NCI-H1930 (cell line): ENCODE results near the gene CFAP43.
A peak's percentile ranks its signal among the peaks of the same experiment; 100 is the strongest.

Experiments
- DNase-seq, 2 experiments: peaks; one replicate each; lab custom pipeline; 2025; lab: John Stamatoyannopoulos, UW

Gene CFAP43

DNA sequence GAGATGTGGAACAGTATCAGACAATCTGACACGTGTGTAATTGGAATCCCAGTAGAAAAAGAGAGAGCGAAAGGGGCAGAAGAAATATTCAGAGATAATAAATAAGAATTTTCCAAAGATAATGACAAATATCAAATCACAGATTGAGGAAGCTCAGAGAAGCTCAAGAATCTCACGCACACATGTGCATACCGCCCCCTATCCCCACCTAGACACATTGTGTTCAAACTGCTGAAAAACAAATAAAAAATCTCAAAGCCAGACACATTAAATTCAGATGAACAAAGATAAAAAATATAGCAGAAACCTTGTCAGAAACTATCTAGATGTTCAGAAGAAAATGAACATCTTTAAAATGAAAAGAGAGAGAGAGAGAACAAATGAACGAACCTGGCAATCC is 92.9 kb downstream of the CFAP43 start:
- no peak for DNase-seq

DNA sequence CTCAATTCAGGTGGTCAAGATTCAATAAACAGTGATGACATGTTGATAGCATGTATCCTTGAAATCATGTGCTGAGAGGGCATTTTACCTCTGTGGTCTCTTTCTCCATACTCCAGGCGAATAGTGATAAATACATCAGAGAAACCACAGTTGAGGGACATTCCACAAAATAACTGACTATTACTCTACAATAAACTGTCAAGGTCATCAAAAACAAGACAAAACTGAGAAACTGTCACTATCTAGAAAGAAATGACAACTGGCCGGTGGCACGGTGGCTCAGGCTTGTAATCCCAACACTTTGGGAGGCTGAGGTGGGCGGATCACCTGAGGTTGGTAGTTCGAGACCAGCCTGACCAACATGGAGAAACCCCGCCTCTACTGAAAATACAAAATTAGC is 94.0 kb downstream of the CFAP43 start:
- DNase-seq = no peak

DNA sequence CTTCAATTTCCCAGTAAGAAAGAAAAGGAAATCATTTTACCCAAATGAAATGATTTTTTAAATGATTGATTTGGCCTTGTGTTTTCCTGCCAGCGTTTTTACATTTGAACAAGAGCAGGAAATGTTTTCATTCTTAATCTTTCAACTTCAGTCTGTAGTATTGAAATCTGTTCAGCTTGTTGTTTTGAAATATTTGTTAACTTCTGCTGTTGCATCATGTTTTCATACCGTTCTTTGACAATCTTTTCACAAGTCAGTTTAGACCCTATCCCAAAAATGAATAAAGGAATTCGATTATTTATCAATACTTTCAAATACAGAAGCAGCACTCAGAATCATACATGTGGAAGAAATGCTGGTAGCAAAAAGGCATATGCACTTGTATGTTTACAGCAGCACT is 102.1 kb downstream of the CFAP43 start:
- DNase-seq = no peak

DNA sequence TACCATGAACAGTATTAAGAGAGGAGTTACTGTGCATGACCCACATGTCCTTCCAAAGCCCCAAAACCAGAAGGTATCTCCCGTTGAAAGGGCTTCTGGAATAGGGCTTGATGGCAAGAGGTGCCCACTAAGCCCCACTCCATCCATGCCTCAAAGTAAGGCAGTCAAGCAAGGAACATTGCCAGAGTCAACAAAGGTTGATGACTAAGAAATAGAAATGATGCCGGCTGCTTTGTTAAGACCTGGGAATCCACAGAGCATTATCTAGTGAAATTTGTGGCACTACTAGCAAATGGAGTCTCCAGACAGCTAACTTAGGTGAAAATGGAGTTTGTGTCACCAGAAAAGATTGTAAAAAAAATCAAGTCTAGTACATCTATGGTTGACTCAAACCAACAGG is 104.0 kb downstream of the CFAP43 start:
- DNase-seq = no peak

DNA sequence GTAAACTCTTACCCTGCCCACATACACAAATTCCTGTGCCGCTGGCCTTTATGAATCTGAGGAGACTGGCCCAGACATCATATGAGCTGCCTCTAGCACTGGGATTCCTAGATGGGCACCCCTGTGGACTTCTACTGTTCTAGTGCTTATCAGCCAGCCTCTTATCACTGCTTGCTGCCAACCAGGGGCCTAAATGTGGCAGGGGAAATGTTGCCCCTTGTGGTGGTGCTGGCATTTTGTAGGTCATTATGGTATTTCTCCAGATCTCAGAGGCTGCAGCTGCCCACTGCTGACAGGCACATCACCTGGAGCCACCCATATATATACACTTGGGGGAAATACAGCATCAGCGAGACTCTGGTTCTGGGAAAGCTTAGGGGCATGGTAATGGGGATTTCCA is 104.8 kb downstream of the CFAP43 start:
- no peak for DNase-seq

DNA sequence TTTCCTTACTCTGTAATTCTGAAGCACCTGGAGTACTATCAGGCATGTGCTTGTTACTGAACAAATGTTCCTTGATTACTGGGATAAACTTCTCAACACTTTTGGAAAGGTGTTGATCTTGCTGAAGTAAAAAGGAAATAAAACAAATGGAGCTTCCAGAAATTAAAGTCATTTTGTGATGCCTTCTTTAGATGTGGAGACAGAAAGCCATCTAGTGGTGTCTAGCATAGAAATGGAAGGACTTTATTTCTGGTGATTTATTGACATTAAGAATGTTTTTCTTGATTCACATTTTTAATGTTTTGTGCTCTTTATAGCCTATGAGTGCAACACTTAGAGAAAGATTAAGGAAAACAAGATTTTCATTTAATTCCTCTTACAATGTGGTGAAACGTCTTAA is 108.8 kb downstream of the CFAP43 start:
- DNase-seq = no peak

DNA sequence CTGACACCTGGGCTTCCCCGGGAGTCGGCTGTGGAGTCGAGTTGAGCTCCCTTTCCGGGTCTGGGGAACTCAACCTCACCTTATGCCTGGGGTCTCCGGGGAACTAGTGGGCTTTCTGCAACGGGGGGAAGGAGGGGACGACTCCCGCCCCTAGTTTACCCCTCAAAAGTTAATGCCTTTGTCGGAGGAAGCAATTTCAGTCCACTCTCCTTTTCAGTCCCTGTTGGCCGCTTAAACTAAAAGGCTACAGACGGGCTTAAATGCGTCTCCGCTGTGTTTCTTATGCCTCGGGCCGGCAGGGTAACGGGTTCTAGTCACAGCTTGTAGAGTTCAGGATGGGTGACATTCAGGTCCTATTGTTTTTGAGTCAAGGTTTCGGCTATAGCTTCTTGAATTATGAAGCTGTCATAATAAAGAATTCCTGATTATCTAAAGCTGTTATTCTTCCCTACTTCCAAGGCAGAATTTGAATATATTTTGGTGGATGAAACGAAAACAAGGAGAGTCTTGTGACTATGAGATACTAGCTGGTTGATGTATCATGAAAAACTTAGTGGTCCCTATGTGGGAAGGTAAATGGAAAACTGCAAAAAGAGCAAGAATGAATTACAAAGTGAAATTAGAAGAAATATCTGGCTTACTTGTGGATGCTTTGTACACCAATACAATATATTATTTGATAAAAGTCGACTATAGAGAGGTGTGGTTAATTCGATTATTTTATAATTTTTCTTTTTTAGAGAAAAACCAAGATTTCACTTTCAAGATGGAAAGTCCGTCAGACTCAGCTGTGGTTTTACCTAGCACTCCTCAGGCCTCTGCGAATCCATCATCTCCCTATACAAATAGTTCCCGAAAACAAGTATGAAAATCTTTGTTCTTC is 109.7 kb downstream of the CFAP43 start:
- no peak for DNase-seq

DNA sequence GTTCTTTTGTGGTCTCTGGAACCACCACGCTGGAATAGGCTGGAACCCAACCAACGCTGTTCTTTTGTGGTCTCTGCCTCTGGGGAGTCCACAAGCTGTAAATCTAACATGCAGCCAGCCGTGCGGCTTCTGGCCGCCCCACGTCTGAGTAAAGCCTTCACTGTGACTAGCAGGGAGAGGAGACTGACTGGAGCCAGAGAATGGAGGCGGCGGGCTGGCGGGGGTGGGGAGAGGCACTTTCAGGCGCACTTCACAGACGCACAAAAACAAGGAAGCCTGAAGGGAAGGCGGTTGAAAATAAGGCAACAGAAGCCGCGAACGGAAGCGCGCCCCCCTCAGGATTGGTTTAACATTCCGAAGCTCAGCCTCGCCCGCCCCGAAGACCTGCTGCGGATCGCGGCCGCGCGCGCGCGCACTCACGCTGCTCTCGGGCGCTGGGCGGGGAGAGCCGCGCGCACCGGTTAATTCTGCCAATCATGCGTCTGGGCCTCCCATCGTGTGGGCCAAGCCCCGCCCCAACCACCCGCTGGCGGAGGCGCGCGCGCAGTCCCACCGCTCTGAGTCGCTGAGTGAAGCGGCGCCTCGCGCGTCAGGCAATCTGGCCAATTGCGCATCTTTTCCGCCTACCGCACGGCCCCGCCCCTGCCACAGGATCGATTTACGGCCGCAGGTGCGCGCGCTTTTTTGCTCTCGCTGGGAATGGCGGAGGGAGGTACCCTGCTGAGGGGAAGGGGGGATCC is 110.5 kb downstream of the CFAP43 start, which contains the start of gene SFR1:
Gene SFR1 (plus strand): TSS at position 687 of the 740 bp plus-strand sequence. CDS start 13 bp downstream, at position 700.
- DNase-seq = peak; percentile 91 to 99

DNA sequence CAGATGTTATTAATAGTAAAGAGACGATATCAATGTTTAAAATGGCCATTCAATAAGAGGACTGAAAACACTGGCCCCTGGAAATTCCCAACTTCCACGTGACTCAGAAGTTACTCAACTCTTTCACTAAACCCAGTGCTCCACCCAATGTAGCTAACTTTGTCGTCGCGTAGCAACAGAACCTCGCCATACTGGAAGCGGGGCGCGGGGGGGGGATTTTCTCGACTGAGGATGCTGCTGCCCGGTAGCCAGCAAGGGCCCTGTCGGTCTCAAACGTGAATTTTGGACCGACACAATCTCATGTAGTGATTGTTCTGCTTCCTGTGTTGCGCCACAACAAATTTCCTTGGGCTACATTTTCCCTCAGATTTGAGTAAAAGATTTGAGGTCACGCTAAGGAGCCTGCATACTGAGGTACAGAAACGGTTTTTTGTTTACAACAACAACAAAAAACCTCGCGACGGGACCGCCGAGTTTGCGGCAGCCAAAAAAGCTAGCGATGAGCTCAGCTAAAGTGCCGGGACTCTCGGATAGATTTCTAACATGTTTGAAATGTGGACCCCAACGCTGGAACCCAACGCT is 111.2 kb downstream of the CFAP43 start:
- no peak for DNase-seq

DNA sequence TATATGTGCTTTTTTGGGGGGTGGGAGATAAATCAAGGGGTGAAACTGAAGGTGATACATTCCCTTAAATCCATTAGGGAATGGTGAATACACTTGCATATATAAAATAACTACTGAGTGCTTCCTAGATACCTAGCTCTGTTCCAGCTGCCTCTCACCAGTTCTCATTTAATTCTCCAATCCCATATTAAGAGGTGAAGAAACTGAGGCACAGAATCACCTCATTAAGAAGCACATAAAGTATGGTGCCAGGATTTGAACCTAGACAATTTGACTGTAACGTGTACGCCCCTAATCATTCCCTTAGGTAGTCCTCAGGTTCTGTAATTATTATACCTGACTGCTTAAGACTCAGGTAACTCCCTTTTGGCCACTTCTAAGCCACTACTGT is 111.7 kb downstream of the CFAP43 start:
- no peak for DNase-seq

DNA sequence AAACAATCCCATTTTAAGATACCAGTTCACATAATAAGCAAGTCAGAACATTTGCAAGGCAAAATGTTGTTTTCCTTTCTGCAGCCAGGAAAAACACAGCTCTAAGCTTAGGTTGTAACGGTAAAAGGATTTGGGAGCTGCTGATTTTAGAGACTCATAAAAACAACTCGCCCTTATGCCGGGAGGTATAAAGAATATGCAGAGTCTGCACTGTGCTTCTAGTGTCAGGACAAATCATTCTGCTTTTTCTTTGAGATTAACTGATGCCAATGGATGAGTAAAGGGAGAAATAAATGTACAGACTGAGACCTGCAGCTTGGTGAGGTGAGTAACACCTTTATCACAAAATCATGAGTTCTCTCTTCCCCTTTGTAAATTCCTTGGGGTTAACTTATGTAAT is 112.2 kb downstream of the CFAP43 start:
- DNase-seq = no peak

DNA sequence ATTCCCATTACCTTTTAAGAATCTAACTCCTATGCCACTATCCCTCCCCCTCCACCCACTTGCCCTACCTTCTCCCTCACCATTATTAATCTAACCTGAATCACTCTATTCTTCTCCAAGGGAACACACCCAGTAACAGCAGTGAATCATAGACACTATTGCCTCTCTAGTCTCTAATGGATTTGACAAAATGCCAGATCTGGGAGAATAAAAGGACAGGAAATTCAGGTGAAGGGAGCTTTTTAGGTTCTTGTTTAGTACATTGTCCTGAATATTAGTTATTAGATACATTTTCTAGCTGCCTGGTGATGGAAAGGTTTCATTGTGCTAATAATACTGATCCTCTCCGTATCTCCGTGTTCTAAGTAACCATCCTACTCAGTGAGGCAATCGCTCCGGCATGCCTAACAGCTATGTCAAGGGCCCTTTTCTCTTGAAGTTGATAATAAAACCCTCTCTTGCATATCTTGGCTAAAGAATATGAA is 114.3 kb downstream of the CFAP43 start:
- DNase-seq = no peak

DNA sequence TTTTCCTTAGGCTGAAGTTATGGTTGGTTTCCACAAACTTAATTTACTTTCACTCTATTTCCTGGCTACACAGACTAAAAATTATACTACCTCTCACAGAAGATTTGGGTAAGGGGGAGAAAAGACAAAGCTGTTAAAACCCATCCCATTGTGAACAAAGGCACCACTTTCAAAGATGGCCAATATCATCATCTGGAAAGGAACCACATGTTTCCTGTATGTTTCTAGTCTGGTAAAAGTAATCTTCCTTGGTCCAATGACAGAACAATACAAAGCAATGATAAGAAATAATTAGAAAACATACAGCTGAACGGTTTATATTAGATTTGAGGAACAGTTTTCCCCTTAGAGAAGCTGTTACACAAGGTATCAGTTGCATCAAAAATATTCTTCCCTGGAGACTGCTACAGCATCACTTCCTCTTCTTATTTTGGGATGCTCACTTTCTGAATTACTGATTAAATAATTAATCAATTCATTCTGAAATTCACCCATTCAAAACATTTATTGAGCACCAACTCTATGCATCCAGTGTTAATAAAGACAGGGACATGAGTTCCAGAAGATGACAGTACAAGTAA is 118.7 kb downstream of the CFAP43 start:
- DNase-seq = no peak

DNA sequence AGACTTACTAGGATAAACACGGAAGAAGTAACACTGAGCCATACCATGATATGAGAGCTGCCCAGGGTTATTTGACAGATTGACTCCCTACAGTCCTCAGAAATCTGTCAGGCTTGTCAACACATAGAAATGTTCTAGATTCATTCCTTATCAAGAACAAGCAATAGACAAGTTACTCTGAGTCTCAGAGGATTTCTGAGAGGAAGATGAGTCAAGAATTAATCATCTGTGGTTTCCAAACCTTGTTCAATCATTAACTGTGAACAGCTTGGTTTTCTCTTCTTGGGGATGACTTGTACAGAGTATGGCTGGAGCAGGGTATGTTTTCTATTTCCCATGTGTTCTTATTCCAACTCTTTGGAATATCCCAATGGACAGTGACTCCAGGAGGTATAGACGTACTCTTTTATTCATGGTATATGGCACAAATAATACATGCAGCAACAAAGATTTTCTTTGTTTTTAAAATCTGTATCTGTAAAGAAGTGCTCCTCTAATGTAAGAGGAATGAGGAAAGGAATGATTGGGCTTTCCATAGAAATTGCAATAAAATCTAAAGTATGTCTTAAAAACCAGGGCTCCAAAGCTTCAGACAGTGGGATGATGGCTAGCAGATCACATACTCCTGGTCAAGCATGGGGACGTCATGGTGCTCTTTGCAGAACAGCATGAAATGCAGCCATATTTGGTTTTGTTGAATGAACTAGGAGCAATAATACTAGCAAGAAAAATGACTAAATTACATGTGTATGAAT is 122.1 kb downstream of the CFAP43 start:
- DNase-seq = no peak

DNA sequence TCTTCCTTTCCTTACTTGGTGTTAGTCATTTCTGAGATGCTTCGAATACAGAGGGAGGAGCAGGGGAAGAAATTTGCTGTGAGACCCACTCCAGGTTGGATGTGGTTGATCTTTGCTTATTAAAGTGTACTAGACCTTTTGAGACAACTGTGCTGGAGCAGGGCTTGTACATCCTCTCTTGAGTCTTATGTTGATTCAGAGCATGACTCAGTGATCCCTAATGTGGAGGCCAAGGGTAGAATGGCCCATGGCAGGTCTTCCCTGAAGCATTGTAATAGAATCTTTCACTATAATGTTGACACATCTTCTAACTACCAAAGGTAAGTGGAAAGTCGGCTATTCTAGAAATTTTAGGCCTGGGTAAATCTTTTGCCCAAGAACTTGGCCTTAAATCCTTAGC is 127.2 kb downstream of the CFAP43 start:
- no peak for DNase-seq

DNA sequence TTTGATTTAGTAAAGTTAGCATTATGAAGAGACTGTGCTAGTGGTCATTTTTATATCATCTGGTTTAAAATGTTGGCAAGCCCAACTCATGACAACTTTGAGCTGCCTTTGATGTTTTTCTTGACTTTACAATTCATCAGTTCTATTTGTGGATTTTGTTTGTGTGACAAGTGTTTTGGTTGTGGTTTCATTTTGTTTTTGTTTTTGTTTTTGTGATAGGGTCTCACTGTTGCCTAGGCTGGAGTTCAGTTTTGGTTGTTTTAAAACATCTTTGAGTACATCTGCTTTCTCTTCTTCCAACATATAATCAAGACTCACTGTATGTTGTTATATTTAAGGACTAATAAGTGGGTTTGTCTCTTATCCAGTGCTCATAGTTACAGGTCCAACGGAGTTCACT is 127.7 kb downstream of the CFAP43 start:
- no peak for DNase-seq

DNA sequence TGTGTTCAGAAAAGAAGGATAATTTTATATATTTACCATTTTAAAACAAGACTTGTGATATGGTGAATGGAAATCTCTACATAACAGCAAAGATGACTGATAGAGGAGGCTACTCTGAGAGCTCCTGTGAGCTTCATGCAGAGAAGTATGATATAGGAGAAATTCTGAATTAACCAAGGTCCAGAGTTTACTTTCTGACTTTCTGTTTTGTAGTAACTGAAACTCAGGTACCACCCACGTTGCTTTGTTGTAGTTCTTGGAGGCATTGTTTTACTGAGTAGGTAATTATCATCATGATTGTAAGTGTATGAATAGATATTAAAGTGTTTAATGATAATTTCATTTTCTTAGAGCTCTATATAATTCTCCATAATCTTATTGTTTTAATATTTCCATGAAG is 128.2 kb downstream of the CFAP43 start:
- no peak for DNase-seq

DNA sequence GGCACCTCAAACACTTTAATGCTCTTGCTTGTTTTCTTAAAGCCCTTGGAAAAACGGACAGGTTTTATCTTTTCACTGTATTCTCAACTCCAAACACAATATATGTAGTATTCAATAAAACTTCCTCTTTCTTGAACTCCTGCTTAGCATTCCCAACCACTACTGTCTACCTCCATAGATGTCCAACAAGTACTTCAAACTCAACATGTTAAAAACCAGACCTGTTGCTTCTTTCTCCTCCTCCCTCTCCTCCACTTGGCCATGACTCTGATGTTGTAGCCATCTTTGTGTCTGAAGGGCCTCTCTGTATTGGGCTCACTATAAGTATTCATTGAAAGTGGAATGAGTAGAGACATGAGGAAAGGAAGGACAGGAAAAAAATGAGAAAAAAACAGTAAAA is 130.3 kb downstream of the CFAP43 start:
- no peak for DNase-seq

DNA sequence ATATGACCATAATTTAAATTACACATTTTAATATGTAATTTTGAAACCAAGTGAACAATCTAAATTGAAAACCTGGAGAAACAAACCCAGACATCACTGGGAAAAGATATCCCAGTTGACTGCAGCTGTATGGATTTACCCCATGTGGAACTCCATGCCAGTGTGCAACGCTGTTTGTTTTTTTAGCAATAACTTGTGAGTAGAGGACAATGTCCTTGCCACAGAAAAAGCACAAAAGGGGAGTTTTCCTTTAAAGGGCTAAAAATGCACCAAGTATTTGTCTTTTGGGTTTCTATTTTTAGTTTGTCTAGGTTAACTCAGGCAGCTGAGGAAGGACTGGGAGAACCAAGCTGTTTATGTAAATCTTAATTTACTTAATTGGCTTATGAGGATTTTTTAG is 131.4 kb downstream of the CFAP43 start:
- DNase-seq = no peak

DNA sequence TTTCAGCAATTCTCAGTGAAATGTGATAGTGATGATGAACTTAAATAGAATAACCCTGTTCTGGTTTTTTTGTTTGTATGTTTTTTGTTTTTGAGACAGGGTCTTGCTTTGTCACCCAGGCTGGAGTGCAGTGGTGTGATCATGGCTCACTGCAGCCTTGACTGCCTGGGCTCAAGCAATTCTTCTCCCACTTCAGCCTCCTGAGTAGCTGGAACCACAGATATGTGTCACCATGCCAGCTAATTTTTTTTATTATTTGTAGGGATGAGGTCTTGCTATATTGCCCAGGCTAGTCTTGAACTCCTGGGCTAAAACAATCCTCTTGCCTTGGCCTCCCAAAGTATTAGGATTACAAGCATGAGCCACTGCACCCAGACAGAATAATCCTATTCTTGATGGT is 132.2 kb downstream of the CFAP43 start:
- no peak for DNase-seq

DNA sequence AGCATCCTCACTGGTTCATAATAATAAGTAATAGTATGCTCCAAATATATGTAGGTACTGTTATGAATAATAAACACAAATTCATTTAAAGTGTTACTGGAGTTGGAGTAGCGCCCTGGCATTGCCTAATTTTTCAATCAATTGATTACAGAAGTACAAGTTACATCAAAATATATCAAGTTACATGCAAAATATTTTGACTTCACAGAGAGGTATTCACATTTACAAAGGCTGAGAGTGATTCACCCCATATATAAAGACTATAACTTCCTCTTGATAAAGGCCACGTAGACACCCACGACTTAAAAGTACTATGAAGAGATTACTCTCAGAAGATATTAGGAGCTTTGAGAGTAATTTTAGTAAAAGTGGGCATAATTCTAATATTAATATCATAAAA is 132.9 kb downstream of the CFAP43 start:
- no peak for DNase-seq
